GM12891 (cell line): ENCODE data around the gene PSEN2.
A peak's percentile ranks its signal among the peaks of the same experiment; 100 is the strongest.

ENCODE experiments used
- DNase-seq: peaks from one replicate; pipeline ENCODE4 v3.0.0; 2011; ENCODE audit warnings: low spot score; ENCODE audit not compliant: insufficient read length
- FAIRE-seq: peaks from 2 replicates; lab custom pipeline; 2011; peaks lifted over from hg19 to GRCh38; lab: Jason Lieb, UNC
- PAX5 ChIP-seq: IDR thresholded peaks from 2 replicates; pipeline ENCODE4 v1.6.1; 2011; ENCODE audit warnings: low read length, moderate library complexity, mild to moderate bottlenecking; ENCODE audit not compliant: insufficient read depth, severe bottlenecking
- POLR2A ChIP-seq: IDR thresholded peaks from 2 replicates; pipeline ENCODE4 v1.6.1; 2011; ENCODE audit warnings: low read depth, low read length, control low read depth
- POLR2AphosphoS5 ChIP-seq: IDR thresholded peaks from 2 replicates; pipeline ENCODE4 v1.6.1; 2011; ENCODE audit warnings: low read depth, low read length, control low read depth
- POU2F2 ChIP-seq: IDR thresholded peaks from 2 replicates; pipeline ENCODE4 v1.6.1; 2011; ENCODE audit warnings: low read depth, mild to moderate bottlenecking, control low read depth, low read length, moderate library complexity
- SPI1 ChIP-seq: IDR thresholded peaks from 2 replicates; pipeline ENCODE4 v1.6.1; 2011; ENCODE audit warnings: low read depth, low read length, control low read depth
- TAF1 ChIP-seq: IDR thresholded peaks from 2 replicates; pipeline ENCODE4 v1.6.1; 2011; ENCODE audit warnings: low read depth, low read length, control low read depth

The PSEN2 gene

DNA sequence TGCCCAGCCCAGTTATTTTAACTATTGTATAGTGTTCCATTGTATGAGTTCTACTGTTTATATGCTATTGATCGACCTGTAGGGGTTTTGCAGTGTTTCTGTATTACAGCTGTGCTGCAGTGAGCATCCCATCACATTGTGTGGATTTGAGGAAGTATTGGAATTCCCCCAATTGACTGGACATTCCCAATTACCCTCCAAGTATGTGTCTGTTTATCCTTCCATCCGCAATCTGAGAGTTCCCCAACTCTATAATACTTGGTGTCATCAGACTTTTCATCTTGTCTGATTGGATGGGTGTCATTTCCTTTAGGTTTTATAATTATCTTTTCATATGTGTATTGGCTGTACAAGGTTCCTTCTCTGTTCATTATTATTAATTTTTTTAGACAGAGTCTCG, 27.8 kb downstream of the PSEN2 start:
- no peak for FAIRE-seq

DNA sequence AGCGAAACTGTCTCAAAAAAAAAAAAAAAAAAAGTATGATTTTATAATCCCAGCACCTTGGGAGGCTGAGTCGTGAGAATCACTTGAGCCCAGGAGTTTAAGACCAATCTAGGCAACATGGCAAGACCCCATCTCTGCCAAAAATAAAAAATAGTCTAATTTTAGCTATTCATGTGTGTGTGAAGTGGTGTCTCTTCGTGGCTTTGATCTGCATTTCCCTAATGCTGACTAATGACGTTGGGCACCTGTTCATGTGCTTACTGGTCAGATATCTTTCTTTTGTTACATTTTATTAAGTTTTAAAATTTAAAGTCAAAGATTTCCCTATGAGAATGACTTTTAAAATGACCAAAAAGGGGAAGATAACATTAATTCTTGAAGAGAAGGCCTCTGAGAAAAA, 31.0 kb downstream of the PSEN2 start:
- DNase-seq (no peak), FAIRE-seq (no peak)
- no peak for TF ChIP-seq SPI1

More for the DNA sequence above, 27.8 kb downstream of the PSEN2 start:
- TF ChIP-seq POLR2A (no peak), SPI1 (no peak), PAX5 (no peak), TAF1 (no peak), POU2F2 (no peak), POLR2AphosphoS5 (no peak)
- DNase-seq, result no peak

DNA sequence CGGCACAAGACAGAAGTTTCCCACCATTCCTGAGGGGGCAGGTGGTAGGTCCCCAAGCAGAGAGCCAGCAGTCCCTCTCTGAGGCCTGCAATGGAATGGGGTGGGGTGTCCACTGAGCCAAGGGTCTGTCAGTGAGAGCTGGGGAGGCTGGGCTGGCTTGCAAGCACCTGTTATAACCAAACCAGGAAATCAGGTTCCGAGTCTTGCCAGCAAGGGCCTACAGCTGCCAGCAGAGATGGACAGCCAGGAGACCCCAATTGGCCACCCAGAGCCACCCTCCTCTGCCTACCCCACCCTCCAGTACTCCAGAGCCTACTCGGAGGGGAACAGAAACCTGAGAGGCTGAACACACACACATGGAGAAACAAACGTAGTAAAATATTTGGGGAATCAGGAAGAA, 32.2 kb downstream of the PSEN2 start:
- TF ChIP-seq SPI1 (0 out of 2 replicates have a peak, but pooled peaks have one; percentile 6), POU2F2 (no peak)
- FAIRE-seq, result no peak
- no peak for DNase-seq

DNA sequence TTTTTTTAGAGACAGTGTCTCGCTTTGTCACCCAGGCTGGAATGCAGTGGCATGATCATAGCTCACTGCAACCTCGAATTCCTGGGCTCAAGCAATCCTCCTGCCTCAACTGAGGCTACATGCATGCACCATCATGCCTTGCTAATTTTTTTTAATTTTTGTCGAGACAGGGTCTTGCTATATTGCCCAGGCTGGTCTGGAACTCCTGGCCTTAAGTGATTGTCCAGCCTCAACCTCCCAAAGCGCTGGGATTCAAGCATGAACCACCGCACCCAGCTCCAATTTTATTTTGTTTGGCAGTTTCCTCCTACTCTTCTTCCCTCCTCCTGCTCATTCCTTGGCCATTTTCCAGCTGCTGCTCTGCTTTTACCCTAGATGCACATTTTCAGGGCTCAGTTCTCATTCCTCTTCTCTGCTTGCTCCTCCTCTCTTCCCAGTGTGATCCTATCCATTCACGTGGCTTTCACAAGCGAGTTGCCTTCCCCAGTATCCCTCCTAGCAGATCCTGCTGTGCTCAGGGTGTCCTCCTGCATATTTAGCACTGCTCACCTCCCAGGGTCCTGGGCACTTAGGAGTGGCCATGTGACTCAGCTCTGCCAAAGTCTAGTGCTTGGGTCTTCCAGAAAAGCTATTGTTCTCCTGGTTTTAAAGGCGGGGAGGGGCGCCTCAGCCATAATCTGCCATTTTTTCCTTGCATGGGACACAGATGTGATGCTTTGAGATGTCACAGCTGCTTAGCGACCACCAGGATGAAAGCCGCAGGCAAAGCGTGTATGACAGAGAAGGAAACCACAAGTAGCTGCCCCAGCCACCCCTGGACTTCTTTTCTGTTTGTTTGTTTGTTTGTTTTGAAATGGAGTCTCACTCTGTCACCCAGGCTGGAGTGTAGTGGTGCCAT, 33.7 kb downstream of the PSEN2 start:
- TF ChIP-seq TAF1 (no peak), POLR2A (no peak), POU2F2 (no peak), SPI1 (no peak), POLR2AphosphoS5 (no peak), PAX5 (no peak)
- no peak for DNase-seq

DNA sequence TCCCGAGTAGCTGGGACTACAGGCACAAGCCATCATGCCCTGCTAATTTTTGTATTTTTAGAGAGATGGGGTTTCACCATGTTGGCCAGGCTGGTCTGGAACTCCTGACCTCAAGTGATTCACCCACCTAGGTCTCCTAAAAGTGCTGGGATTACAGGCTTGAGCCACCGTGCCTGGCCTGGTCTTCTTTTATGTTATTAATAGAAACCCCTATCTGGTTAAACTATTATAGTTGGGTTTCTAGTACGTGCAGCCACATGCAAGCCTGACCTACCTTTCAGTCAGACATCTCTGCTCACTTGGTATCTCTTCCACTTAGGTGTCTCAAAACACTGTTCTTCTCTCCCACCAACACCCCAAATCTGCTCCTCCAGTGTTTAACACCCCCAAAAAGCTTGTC, 34.4 kb downstream of the PSEN2 start:
- FAIRE-seq, result no peak
- TF ChIP-seq POU2F2 (no peak), PAX5 (no peak), TAF1 (no peak), POLR2AphosphoS5 (no peak), SPI1 (no peak), POLR2A (no peak)
- DNase-seq, result no peak

More for the DNA sequence above, 33.7 kb downstream of the PSEN2 start:
- no peak for FAIRE-seq

DNA sequence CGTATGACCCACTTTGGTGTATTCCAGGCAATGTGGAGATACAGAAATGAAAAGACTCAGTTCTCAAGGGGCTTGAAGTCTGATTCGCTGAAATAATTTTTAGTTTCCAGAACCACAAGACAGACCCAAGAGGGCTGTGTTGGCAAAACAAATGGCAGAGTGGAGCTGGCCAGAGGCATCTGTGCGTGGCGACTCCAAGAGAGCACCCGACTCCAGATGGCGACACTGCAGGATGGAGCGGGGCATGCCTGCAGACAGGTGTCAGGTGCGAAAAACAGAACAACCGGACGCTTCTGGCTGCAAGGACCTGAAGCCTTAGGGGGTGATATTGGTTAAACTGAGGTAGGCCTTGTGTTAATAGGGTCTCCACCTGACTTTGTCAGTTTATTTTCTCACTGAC, 38.0 kb downstream of the PSEN2 start:
- FAIRE-seq, result no peak
- no peak for TF ChIP-seq SPI1
- no peak for TF ChIP-seq POLR2AphosphoS5
- no peak for TF ChIP-seq TAF1
- TF ChIP-seq POU2F2, result no peak
- DNase-seq, result no peak

DNA sequence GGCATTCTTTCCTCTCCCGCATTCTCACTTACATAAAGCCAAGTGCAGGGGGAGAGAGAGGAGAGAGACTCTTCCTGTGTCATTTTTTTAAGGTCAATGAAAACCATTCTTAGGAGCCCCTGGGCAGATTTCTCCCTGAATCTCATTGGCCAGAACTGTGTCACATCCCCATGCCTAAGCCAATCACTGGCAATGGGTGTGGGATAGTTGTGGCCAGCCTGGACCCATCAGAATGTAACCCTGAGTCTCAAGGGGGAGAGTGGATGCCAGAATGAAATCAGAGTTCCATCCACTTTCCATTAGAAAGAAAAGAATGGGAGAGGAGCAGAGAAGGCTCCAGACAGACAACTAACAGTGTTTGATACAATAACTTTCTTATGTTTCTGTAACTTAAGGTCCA, 38.5 kb downstream of the PSEN2 start:
- no peak for TF ChIP-seq POU2F2
- TF ChIP-seq POLR2A, result no peak
- no peak for TF ChIP-seq POLR2AphosphoS5
- no peak for TF ChIP-seq PAX5
- TF ChIP-seq SPI1, result no peak
- TF ChIP-seq TAF1, result no peak
- DNase-seq, result no peak
- FAIRE-seq, result no peak

DNA sequence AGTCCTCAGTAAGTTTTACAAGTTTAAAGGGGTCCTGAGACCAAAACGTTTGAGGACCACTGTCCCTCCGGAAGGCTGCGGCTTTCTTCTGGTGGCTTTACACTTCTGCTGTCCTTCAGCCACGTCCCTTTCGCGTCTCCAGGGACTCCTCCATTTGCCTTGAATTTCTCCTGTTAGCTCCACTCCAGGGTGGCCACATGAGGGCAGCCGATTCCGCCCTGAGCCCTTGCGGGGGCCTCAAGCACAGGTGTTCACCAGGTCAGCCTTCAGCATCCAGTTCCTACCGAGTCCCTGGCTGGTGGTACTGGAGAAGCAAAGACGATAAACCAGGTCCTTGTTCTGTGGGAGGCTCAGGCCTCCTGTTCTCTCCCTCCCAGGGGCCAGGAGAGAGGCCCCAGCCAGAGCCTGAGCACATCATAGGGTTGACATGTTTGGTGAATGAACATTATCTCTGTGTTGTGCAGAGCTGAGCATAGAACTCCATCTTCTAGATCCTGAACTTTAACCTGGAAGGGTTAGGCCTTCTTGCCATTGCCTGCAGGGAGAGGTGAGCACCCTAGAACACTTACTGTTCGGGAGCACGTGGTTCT, 42.3 kb downstream of the PSEN2 start:
- DNase-seq (peak; percentile 54), FAIRE-seq (peak; percentile 92)
- no peak for TF ChIP-seq POLR2A
- TF ChIP-seq PAX5, result no peak
- TF ChIP-seq POLR2AphosphoS5, result no peak
- no peak for TF ChIP-seq TAF1
- TF ChIP-seq POU2F2, result no peak
- TF ChIP-seq SPI1, result no peak

DNA sequence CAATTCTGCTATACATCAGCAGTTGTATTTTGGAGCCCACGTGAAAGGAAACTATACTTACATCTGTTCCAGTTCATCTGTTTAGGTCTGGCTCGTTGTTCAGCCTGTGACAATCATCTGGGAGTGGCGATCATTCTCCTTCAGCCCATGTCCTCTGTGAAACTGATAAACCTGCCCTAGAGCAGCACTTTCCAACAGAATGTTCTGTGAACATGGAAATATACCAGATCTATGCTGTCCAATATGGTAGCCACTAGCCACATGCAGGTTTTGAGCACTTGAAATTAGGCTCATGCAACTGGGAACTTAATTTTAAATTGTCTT, 45.2 kb downstream of the PSEN2 start:
- DNase-seq, result no peak
- peak; percentile 72 for FAIRE-seq
- TF ChIP-seq POU2F2 (no peak), PAX5 (no peak), TAF1 (no peak), POLR2A (no peak), POLR2AphosphoS5 (no peak), SPI1 (no peak)

DNA sequence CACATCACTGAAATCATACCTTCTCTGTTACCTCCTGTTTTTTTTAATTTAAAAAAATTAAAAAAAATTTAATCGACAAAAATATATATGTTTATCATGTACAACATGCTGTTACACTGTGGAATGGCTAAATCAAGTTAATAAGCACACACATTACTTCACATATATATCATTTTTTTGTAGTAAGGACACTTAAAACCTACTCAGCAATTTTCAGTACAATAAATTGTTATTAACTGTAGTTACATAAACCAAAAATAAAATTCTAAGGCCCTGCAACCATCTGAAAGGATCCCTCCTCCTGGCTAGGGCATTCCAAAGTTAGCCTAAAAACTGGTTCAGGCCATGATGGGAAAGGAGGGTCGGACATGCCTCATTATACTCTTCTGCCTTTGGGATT, 46.1 kb downstream of the PSEN2 start:
- no peak for FAIRE-seq
- DNase-seq, result no peak
- TF ChIP-seq POLR2AphosphoS5, result no peak
- TF ChIP-seq PAX5, result no peak
- TF ChIP-seq POLR2A, result no peak
- no peak for TF ChIP-seq SPI1
- no peak for TF ChIP-seq POU2F2
- no peak for TF ChIP-seq TAF1
